PC-3 (cell line): Measurements from ENCODE around the gene ALDOA. TPM values are rescaled to one million over a fixed set of nuclear protein-coding genes. Genes with fewer than 3 reads are reported as not detected.

Source experiments
- ATAC-seq: fragments of 200-7000 bp; cut with Tn5 transposase; 2 replicates; pipeline ENCODE4 v1.9.1; 2020; ENCODE audit warnings: mild to moderate bottlenecking, moderate library complexity
- Bru-seq: library from RNA; stranded (reverse); fragments of 400-500 nt; gene quantifications from one replicate; lab custom pipeline; 2021; lab: Mats Ljungman, UMichigan
- BruChase-seq, 2 experiments: library from RNA; stranded (reverse); fragments of 400-500 nt; gene quantifications; one replicate each; lab custom pipeline; 2021; lab: Mats Ljungman, UMichigan
- BruUV-seq: library from RNA; stranded (reverse); fragments of 400-500 nt; replicated peaks from 2 replicates; lab custom pipeline; 2021; lab: Mats Ljungman, UMichigan
- CTCF ChIA-PET: fragments of 300-600 bp; sonication (Branson Sonifier 250); formaldehyde crosslinking; loops from one replicate; lab custom pipeline; 2022; ENCODE audit warnings: antibody characterized with exemption; lab: Charles Lee
- POLR2A ChIA-PET: fragments of 300-600 bp; sonication (Branson Sonifier 250); formaldehyde crosslinking; loops from one replicate; lab custom pipeline; 2022; ENCODE audit warnings: antibody characterized with exemption; ENCODE audit not compliant: unreplicated experiment; lab: Charles Lee
- DNase-seq: peaks from one replicate; pipeline ENCODE4 v3.0.0-alpha.2; 2015
- H2AFZ ChIP-seq: fragments of 300-600 bp; sonication (generic); 2 replicates; pipeline ENCODE4 v1.6.0; 2016; ENCODE audit warnings: antibody characterized with exemption, low read length
- H3F3A ChIP-seq: fragments of 300-600 bp; sonication (generic); one replicate; pipeline ENCODE4 v1.6.0; 2017; ENCODE audit warnings: antibody characterized with exemption, low read length, control low read depth, mild to moderate bottlenecking; ENCODE audit not compliant: unreplicated experiment
- H3K27ac ChIP-seq: fragments of 300-600 bp; sonication (generic); 2 replicates; pipeline ENCODE4 v1.5.1; 2016; ENCODE audit warnings: mild to moderate bottlenecking, low read length
- H3K27me3 ChIP-seq: fragments of 300-600 bp; sonication (generic); 2 replicates; pipeline ENCODE4 v1.6.1; 2016; ENCODE audit warnings: low read length, mixed read lengths
- H3K36me3 ChIP-seq: fragments of 300-600 bp; sonication (generic); 2 replicates; pipeline ENCODE4 v1.6.1; 2016; ENCODE audit warnings: low read depth, mixed run types, low read length, mixed read lengths
- H3K4me1 ChIP-seq: fragments of 300-600 bp; sonication (generic); 2 replicates; pipeline ENCODE4 v1.5.1; 2016; ENCODE audit warnings: low read length; ENCODE audit not compliant: insufficient read depth
- H3K4me2 ChIP-seq: fragments of 300-600 bp; sonication (generic); 2 replicates; pipeline ENCODE4 v1.6.0; 2016; ENCODE audit warnings: low read length
- H3K4me3 ChIP-seq: fragments of 300-600 bp; sonication (generic); 2 replicates; pipeline ENCODE4 v1.5.1; 2016; ENCODE audit warnings: mild to moderate bottlenecking, low read length, mixed read lengths
- H3K79me2 ChIP-seq: fragments of 300-600 bp; sonication (generic); 2 replicates; pipeline ENCODE4 v1.6.1; 2017; ENCODE audit warnings: low read length, mixed read lengths
- H3K9ac ChIP-seq: fragments of 300-600 bp; sonication (generic); 2 replicates; pipeline ENCODE4 v1.6.0; 2016; ENCODE audit warnings: mild to moderate bottlenecking, low read length
- H3K9me2 ChIP-seq: fragments of 300-600 bp; sonication (generic); replicated peaks from 2 replicates; pipeline ENCODE4 v1.6.1; 2016; ENCODE audit warnings: mixed run types, low read length, mixed read lengths
- H3K9me3 ChIP-seq: fragments of 300-600 bp; sonication (generic); 2 replicates; pipeline ENCODE4 v1.6.1; 2016; ENCODE audit warnings: low read length, mixed read lengths
- H4K20me1 ChIP-seq: fragments of 300-600 bp; sonication (generic); 2 replicates; pipeline ENCODE4 v1.6.1; 2016; ENCODE audit warnings: low read length, mixed read lengths
- EZH2 ChIP-seq: fragments of 300-600 bp; sonication (generic); IDR thresholded peaks from one replicate; pipeline ENCODE4 v1.6.1; 2017; ENCODE audit warnings: antibody characterized with exemption, mild to moderate bottlenecking, low read length; ENCODE audit not compliant: unreplicated experiment
- EZH2phosphoT487 ChIP-seq: fragments of 300-600 bp; sonication (generic); IDR thresholded peaks from 2 replicates; pipeline ENCODE4 v1.6.1; 2018; ENCODE audit warnings: mild to moderate bottlenecking, antibody characterized with exemption, low read length, borderline replicate concordance
- intact Hi-C: fragments of 100-400 bp; cut with micrococcal nuclease; formaldehyde crosslinking; loops from 2 replicates; pipeline ENCODE4 v1.9.0; 2023
- long read RNA-seq: library from polyadenylated mRNA; unstranded; transcript quantifications from one replicate; pipeline ENCODE4 v2.0.0, GENCODE V29; 2021; ENCODE audit not compliant: unreplicated experiment
- total RNA-seq: library from RNA; depleted of rRNA; stranded (reverse); fragments of >200 nt; gene quantifications from 2 replicates; pipeline ENCODE4 v1.2.3, GENCODE V29; 2014; rRNA removed
- TF ChIP-seq, protein P1 (sequence below): fragments of 300-600 bp; sonication (generic); conservative IDR thresholded peaks from 2 replicates; pipeline ENCODE4 v1.5.1; 2017; ENCODE audit warnings: antibody characterized with exemption, low read depth, mild to moderate bottlenecking, low read length

The ALDOA gene
- 1,859 and 2,048 TPM in 2 replicates for total RNA-seq
- percentile 93 among the genes with signal in this experiment for Bru-seq, nascent RNA
- percentile 98 among the genes with signal in this experiment for BruChase-seq, experiment 1, labeled RNA remaining after a 6-hour chase
- BruChase-seq, experiment 2, labeled RNA remaining after a 2-hour chase, result percentile 93 among the genes with signal in this experiment
- long read RNA-seq, transcript ALDOA-209 (9 exons, 1,579 nt), result major isoform, 1,250 of 1,507 reads
- long read RNA-seq, transcript ALDOA-206 (9 exons, 1,550 nt), result minor isoform, 51 of 1,507 reads
- long read RNA-seq, transcript ALDOA-219 (8 exons, 1,499 nt), result minor isoform, 5 of 1,507 reads
- long read RNA-seq, transcript ALDOA-214 (4 exons, 801 nt), result minor isoform, 5 of 1,507 reads
- long read RNA-seq, partial matches to known transcripts, result 123 of 1,507 reads
- long read RNA-seq, other reads (novel, unspliced or antisense), result 68 of 1,507 reads

GRCh38 chr16:30065102-30065942 lies at the start of gene ALDOA:
Gene ALDOA, plus strand, starts transcription at chr16:30065760. Its CDS starts 1,138 bp downstream, at chr16:30066898.
- TF ChIP-seq, protein P1, sequence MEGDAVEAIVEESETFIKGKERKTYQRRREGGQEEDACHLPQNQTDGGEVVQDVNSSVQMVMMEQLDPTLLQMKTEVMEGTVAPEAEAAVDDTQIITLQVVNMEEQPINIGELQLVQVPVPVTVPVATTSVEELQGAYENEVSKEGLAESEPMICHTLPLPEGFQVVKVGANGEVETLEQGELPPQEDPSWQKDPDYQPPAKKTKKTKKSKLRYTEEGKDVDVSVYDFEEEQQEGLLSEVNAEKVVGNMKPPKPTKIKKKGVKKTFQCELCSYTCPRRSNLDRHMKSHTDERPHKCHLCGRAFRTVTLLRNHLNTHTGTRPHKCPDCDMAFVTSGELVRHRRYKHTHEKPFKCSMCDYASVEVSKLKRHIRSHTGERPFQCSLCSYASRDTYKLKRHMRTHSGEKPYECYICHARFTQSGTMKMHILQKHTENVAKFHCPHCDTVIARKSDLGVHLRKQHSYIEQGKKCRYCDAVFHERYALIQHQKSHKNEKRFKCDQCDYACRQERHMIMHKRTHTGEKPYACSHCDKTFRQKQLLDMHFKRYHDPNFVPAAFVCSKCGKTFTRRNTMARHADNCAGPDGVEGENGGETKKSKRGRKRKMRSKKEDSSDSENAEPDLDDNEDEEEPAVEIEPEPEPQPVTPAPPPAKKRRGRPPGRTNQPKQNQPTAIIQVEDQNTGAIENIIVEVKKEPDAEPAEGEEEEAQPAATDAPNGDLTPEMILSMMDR, result no peak
- TF ChIP-seq EZH2phosphoT487, result peak; percentile 97
- peaks cover 42% of the 10 kb centered on the region for H4K20me1 ChIP-seq
- no peaks in the 10 kb centered on the region for H3K9me3 ChIP-seq
- peak within 1 kb of the TSS; percentile 82 for H2AFZ ChIP-seq
- POLR2A ChIA-PET, result interaction anchor here (0.6 to 0.8 kb wide), 3 partner anchors 92 to 569 kb away, joined by 3 to 5 read pairs (median 3); no protein-coding TSS in a partner anchor
- H3K4me1 ChIP-seq, result peaks cover 36% of the 10 kb centered on the region
- H3K36me3 ChIP-seq, result peaks cover 40% of the 10 kb centered on the region
- no peaks in the 10 kb centered on the region for H3K9me2 ChIP-seq
- H3K4me2 ChIP-seq, result peak within 1 kb of the TSS; percentile 99
- ATAC-seq (peak; percentile 82), DNase-seq (peak; percentile 95)
- intact Hi-C loops, result no loop called here
- peak within 1 kb of the TSS; percentile 90 for H3K9ac ChIP-seq
- H3K27me3 ChIP-seq, result no peaks in the 10 kb centered on the region
- peak within 1 kb of the TSS; percentile 97 for H3K27ac ChIP-seq
- H3K79me2 ChIP-seq, result peaks cover 66% of the 10 kb centered on the region
- no TSS peak for BruUV-seq
- H3K4me3 ChIP-seq, result peak within 1 kb of the TSS; percentile 99
- no peaks in the 10 kb centered on the region for H3F3A ChIP-seq
- CTCF ChIA-PET, result interaction anchor here (0.8 kb wide), 1 partner anchor 365 kb away, joined by 3 read pairs; the partner anchor contains the start of gene DCTPP1

- ChIA-PET CTCF (no interaction called here), POLR2A (no interaction called here)
- no TSS peak for BruUV-seq
Observed at GRCh38 chr16:30016555-30017276, 48.8 kb upstream of the ALDOA start.

More at GRCh38 chr16:30016555-30017276, 48.8 kb upstream of the ALDOA start:
- DNase-seq (no peak), ATAC-seq (no peak)
- no peaks in the 10 kb centered on the region for H3K27me3 ChIP-seq
- no peak overlapping the region for H3K9ac ChIP-seq
- H3K79me2 ChIP-seq, result no peaks in the 10 kb centered on the region
- intact Hi-C loops, result no loop called here
- no peak overlapping the region for H3K4me3 ChIP-seq
- no peak overlapping the region for H3K4me2 ChIP-seq
- no peaks in the 10 kb centered on the region for H3K36me3 ChIP-seq
- no peaks in the 10 kb centered on the region for H4K20me1 ChIP-seq
- no peak overlapping the region for H2AFZ ChIP-seq
- H3K9me2 ChIP-seq, result no peaks in the 10 kb centered on the region
- no peak overlapping the region for H3K27ac ChIP-seq
- no peaks in the 10 kb centered on the region for H3K4me1 ChIP-seq
- no peaks in the 10 kb centered on the region for H3K9me3 ChIP-seq
- H3F3A ChIP-seq, result no peaks in the 10 kb centered on the region
- TF ChIP-seq, protein P1, result no peak
- no peak for TF ChIP-seq EZH2
- no peak for TF ChIP-seq EZH2phosphoT487
